Upper lobe of left lung (tissue), 4 donors: ENCODE data around the gene IGF2BP3.

Source experiments
- CTCF ChIP-seq, 6 experiments: fragments of 450-650 bp in 4 of 6; fragments of 200-600 bp in 2 of 6; sonication (generic) in 2 of 6; IDR thresholded peaks; one replicate each; pipeline ENCODE4 v1.5.1; 2016 to 2019; ENCODE audit warnings: antibody characterized with exemption in 6 of 6
- EP300 ChIP-seq, 4 donors: sonication (generic); formaldehyde crosslinking; IDR thresholded peaks; one replicate each; pipeline ENCODE4 v1.5.1; 2017; ENCODE audit warnings: antibody characterized with exemption in 4 of 4, control low read depth in 2 of 4
- POLR2A ChIP-seq, 4 donors: fragments of 450-650 bp; IDR thresholded peaks; one replicate each; pipeline ENCODE4 v1.5.1; 2016 to 2017; ENCODE audit warnings: antibody characterized with exemption in 4 of 4, mild to moderate bottlenecking in 2 of 4
- POLR2AphosphoS5 ChIP-seq, 2 donors: sonication (generic); formaldehyde crosslinking; IDR thresholded peaks; one replicate each; pipeline ENCODE4 v1.5.1; 2017; ENCODE audit warnings: antibody characterized with exemption in 2 of 2

- TF ChIP-seq CTCF (IDR thresholded peaks at IDR 0.05) = no peak
- TF ChIP-seq POLR2A (IDR thresholded peaks at IDR 0.05) = no peak
- no peak for TF ChIP-seq POLR2AphosphoS5 (IDR thresholded peaks at IDR 0.05)
- no peak for TF ChIP-seq EP300 (IDR thresholded peaks at IDR 0.05)
These were observed 73.0 kb downstream of the IGF2BP3 start for GRCh38 chr7:23397241-23397640.
